ENCODE results near the gene NLN.

Gene NLN

DNA sequence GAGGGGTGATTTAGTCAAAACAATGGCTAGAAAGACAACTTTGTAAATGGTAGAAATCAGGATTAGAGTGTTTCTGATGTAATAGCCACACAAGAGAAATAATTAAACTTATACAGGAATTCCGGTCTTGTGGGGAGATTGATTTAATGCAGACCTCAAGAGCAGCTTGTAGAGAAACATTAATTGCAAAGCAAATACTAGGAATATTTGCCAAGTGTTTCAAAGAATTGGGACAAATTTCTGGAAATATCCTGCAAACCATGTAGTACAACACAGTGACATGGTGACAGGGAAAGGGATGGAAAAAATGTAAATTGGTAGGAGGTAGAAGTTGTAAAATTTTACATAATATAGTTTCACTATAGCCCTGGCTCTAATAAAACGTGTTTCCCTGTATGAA is 28.9 kb downstream of the NLN start:
- Histone ChIP-seq H3K4me3 (ENCODE audit: low read depth, low read length) (no peak overlapping the region), H3K9me3 (ENCODE audit: control insufficient read depth, low read length) (no peaks in the 10 kb centered on the region), H3K79me2 (no peaks in the 10 kb centered on the region), H3K27me3 (ENCODE audit: control insufficient read depth, insufficient read depth, low read length) (no peaks in the 10 kb centered on the region), H3K9ac (no peak overlapping the region), H3K4me2 (ENCODE audit: low read length) (no peak overlapping the region), H3K27ac (no peak overlapping the region), H3K4me1 (no peaks in the 10 kb centered on the region), H3K36me3 (ENCODE audit: control insufficient read depth, insufficient read depth, low read length) (no peaks in the 10 kb centered on the region), H2AFZ (no peak overlapping the region)
- TF ChIP-seq, protein P1, sequence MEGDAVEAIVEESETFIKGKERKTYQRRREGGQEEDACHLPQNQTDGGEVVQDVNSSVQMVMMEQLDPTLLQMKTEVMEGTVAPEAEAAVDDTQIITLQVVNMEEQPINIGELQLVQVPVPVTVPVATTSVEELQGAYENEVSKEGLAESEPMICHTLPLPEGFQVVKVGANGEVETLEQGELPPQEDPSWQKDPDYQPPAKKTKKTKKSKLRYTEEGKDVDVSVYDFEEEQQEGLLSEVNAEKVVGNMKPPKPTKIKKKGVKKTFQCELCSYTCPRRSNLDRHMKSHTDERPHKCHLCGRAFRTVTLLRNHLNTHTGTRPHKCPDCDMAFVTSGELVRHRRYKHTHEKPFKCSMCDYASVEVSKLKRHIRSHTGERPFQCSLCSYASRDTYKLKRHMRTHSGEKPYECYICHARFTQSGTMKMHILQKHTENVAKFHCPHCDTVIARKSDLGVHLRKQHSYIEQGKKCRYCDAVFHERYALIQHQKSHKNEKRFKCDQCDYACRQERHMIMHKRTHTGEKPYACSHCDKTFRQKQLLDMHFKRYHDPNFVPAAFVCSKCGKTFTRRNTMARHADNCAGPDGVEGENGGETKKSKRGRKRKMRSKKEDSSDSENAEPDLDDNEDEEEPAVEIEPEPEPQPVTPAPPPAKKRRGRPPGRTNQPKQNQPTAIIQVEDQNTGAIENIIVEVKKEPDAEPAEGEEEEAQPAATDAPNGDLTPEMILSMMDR (IDR thresholded peaks at IDR 0.05): no peak

DNA sequence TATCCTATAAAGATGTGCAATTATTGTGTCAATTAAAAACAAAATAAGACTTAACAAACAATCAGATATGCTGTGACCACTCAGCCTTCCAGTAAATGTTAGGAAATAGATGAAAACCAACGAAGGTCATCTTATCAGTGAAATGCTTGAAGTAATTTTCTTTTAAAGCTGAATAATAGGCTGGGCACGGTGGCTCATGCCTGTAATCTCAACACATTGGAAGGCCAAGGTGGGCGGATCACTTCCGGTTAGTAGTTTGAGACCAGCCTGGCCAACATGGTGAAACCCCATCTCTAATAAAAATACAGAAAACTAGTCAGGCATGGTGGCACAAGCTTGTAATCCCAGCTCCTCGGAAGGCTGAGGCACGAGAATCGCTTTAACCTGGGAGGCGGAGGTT is 31.2 kb downstream of the NLN start:
- TF ChIP-seq, protein P1 (IDR thresholded peaks at IDR 0.05): no peak

DNA sequence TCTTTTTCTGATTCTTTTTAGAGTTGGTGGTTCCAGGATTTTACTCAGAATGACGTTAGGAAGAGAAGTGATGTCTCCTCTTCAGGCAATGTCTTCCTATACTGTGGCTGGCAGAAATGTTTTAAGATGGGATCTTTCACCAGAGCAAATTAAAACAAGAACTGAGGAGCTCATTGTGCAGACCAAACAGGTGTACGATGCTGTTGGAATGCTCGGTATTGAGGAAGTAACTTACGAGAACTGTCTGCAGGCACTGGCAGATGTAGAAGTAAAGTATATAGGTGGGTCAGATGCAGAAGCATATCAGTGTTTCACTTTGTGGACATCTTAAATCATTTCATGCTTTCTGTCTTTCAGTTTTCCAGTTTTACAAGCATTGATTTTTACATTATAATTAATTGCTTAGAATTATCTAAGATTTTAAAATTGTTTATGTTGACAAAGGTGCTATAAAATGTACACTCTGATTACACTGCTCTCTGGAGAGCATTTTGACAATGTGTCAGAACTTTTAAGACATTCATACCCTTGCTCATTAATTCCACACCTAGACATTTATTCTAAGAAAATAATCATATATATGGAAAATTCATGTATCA is 36.6 kb downstream of the NLN start:
- H3K27me3 ChIP-seq (ENCODE audit: control insufficient read depth, insufficient read depth, low read length): no peaks in the 10 kb centered on the region
- H3K4me2 ChIP-seq (ENCODE audit: low read length): no peak overlapping the region
- H3K9me3 ChIP-seq (ENCODE audit: control insufficient read depth, low read length): no peaks in the 10 kb centered on the region
- H3K4me1 ChIP-seq: no peaks in the 10 kb centered on the region
- TF ChIP-seq, protein P1 (IDR thresholded peaks at IDR 0.05): no peak
- H2AFZ ChIP-seq: no peak overlapping the region
- H3K9ac ChIP-seq: no peak overlapping the region
- no peak overlapping the region for H3K4me3 ChIP-seq (ENCODE audit: low read depth, low read length)
- no peak overlapping the region for H3K27ac ChIP-seq
- H3K36me3 ChIP-seq (ENCODE audit: control insufficient read depth, insufficient read depth, low read length): no peaks in the 10 kb centered on the region
- H3K79me2 ChIP-seq: no peaks in the 10 kb centered on the region

More for the DNA sequence above, 31.2 kb downstream of the NLN start:
- no peaks in the 10 kb centered on the region for H3K79me2 ChIP-seq
- no peak overlapping the region for H3K9ac ChIP-seq
- H3K27ac ChIP-seq: no peak overlapping the region
- H3K4me3 ChIP-seq (ENCODE audit: low read depth, low read length): no peak overlapping the region
- H3K9me3 ChIP-seq (ENCODE audit: control insufficient read depth, low read length): no peaks in the 10 kb centered on the region
- H2AFZ ChIP-seq: no peak overlapping the region
- H3K4me2 ChIP-seq (ENCODE audit: low read length): no peak overlapping the region
- no peaks in the 10 kb centered on the region for H3K36me3 ChIP-seq (ENCODE audit: control insufficient read depth, insufficient read depth, low read length)
- H3K27me3 ChIP-seq (ENCODE audit: control insufficient read depth, insufficient read depth, low read length): no peaks in the 10 kb centered on the region
- no peaks in the 10 kb centered on the region for H3K4me1 ChIP-seq

DNA sequence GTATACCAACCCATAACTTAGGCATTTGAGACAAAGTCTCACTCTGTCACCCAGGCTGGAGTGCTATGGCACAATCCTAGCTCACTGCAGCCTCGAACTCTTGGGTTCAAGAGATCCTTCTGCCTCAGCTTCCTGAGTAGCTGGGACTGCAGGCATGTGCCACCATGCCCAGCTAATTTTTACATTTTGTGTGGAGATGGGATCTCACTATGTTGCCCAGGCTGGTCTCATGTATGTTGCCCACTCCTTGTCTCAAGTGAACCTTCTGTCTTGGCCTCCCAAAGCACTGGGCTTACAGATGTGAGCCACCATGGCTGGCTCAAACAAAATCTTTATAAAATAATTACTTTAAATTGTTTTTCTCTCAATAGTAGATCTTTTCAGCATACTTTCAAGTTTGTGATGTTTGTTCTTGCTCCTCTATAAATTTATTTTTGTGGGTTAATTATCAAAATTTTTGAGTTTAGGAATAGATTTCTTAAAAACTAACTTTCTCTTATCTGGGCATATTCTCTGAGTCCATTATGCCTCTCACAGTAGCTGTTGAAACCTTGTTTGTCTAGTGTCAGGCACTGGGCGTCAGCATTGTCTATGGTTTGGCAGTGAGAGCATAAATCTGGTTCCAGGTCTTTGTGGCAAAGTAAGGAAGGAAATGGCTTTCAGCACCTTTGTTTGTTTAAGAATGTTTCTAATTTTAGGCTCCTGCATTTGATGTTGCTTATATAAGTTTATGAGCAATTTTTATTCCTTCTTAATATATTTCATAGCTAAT is 38.7 kb downstream of the NLN start:
- no peaks in the 10 kb centered on the region for H3K9me3 ChIP-seq (ENCODE audit: control insufficient read depth, low read length)
- no peak overlapping the region for H3K9ac ChIP-seq
- H3K79me2 ChIP-seq: no peaks in the 10 kb centered on the region
- no peak overlapping the region for H3K4me2 ChIP-seq (ENCODE audit: low read length)
- no peak overlapping the region for H2AFZ ChIP-seq
- H3K4me1 ChIP-seq: no peaks in the 10 kb centered on the region
- no peak overlapping the region for H3K4me3 ChIP-seq (ENCODE audit: low read depth, low read length)
- no peak overlapping the region for H3K27ac ChIP-seq
- H3K27me3 ChIP-seq (ENCODE audit: control insufficient read depth, insufficient read depth, low read length): no peaks in the 10 kb centered on the region
- TF ChIP-seq, protein P1 (IDR thresholded peaks at IDR 0.05): no peak
- H3K36me3 ChIP-seq (ENCODE audit: control insufficient read depth, insufficient read depth, low read length): no peaks in the 10 kb centered on the region
